H1 (cell line): ENCODE data around the gene OGDHL. TPM values are rescaled to one million over a fixed set of nuclear protein-coding genes. Genes with fewer than 3 reads are reported as not detected.

ENCODE experiments used
- CTCF ChIA-PET: fragments of 300-600 bp; sonication (Branson Sonifier 250); formaldehyde crosslinking; loops from one replicate; lab custom pipeline; 2021; ENCODE audit not compliant: partially characterized antibody; lab: Charles Lee
- POLR2A ChIA-PET: fragments of 300-600 bp; sonication (Branson Sonifier 250); formaldehyde crosslinking; loops from one replicate; lab custom pipeline; 2021; ENCODE audit warnings: inconsistent platforms; ENCODE audit not compliant: partially characterized antibody; lab: Charles Lee
- DNase-seq, 2 experiments: peaks; one replicate each; pipeline versions ENCODE4 v3.0.0 to v3.0.0-alpha.2; 2010 to 2022; ENCODE audit warnings: low spot score in 2 of 2, low read depth in 1 of 2, mixed read lengths in 1 of 2
- FAIRE-seq: peaks from 2 replicates; lab custom pipeline; 2011; peaks lifted over from hg19 to GRCh38; lab: Jason Lieb, UNC
- H2AFZ ChIP-seq: 2 replicates; pipeline ENCODE4 v1.8.1; 2012; ENCODE audit warnings: low read length, inconsistent platforms
- H2AK5ac ChIP-seq: 2 replicates; pipeline ENCODE4 v1.6.1; 2013; ENCODE audit warnings: low read depth, low read length
- H2BK120ac ChIP-seq: replicated peaks from 2 replicates; pipeline ENCODE3; 2013; ENCODE audit warnings: low read depth, low read length, inconsistent platforms
- H2BK12ac ChIP-seq: 2 replicates; pipeline ENCODE4 v1.6.1; 2013; ENCODE audit warnings: low read depth, low read length
- H2BK15ac ChIP-seq: 2 replicates; pipeline ENCODE4 v1.6.1; 2013; ENCODE audit warnings: low read length
- H2BK20ac ChIP-seq: 2 replicates; pipeline ENCODE4 v1.6.1; 2013; ENCODE audit warnings: low read length
- H2BK5ac ChIP-seq: 2 replicates; pipeline ENCODE4 v1.6.1; 2013; ENCODE audit warnings: low read depth, low read length
- H3K14ac ChIP-seq: 2 replicates; pipeline ENCODE4 v1.6.1; 2013; ENCODE audit warnings: inconsistent platforms; ENCODE audit not compliant: insufficient read length
- H3K18ac ChIP-seq: 2 replicates; pipeline ENCODE4 v1.6.1; 2013; ENCODE audit warnings: low read length; ENCODE audit errors: extremely low read depth
- H3K23ac ChIP-seq: 2 replicates; pipeline ENCODE4 v1.6.1; 2013; ENCODE audit warnings: inconsistent platforms; ENCODE audit not compliant: insufficient read length
- H3K23me2 ChIP-seq: 2 replicates; pipeline ENCODE4 v1.6.1; 2013; ENCODE audit warnings: low read depth, low read length
- H3K27ac ChIP-seq: 2 replicates; pipeline ENCODE4 v1.6.1; 2011; ENCODE audit warnings: low read depth, low read length, inconsistent platforms
- H3K27me3 ChIP-seq, 4 experiments: replicated peaks in 1 of 4; 1 replicate in 1 of 4; 2 replicates in 3 of 4; pipeline versions ENCODE4 v1.6.1 to v1.8.1; 2011 to 2013; ENCODE audit warnings: low read length in 3 of 4, mild to moderate bottlenecking in 3 of 4, inconsistent platforms in 2 of 4, mixed read lengths in 2 of 4, moderate library complexity in 1 of 4; ENCODE audit not compliant: control insufficient read depth in 3 of 4, insufficient read depth in 3 of 4; ENCODE audit errors: extremely low read depth in 1 of 4
- H3K36me3 ChIP-seq, 4 experiments: 2 replicates each; pipeline versions ENCODE4 v1.6.1 to v1.8.1; 2011 to 2013; ENCODE audit warnings: mild to moderate bottlenecking in 4 of 4, low read length in 3 of 4, moderate library complexity in 2 of 4, control low read depth in 1 of 4, inconsistent platforms in 1 of 4; ENCODE audit not compliant: insufficient read depth in 4 of 4, control insufficient read depth in 2 of 4
- H3K4ac ChIP-seq: replicated peaks from 2 replicates; pipeline ENCODE3; 2013; ENCODE audit warnings: low read length, low read depth, mixed read lengths, inconsistent platforms; ENCODE audit not compliant: insufficient read length
- H3K4me1 ChIP-seq, 4 experiments: replicated peaks in 1 of 4; 1 replicate in 1 of 4; 2 replicates in 3 of 4; pipeline versions ENCODE4 v1.6.1 to v1.8.1; 2011 to 2013; ENCODE audit warnings: low read length in 3 of 4, inconsistent platforms in 2 of 4, mixed read lengths in 1 of 4; ENCODE audit not compliant: insufficient read depth in 4 of 4, control insufficient read depth in 3 of 4
- H3K4me2 ChIP-seq, 2 experiments: 2 replicates each; pipeline versions ENCODE4 v1.6.1 to v1.8.1; 2011 to 2013; ENCODE audit warnings: low read depth in 2 of 2, low read length in 2 of 2, control low read depth in 1 of 2, inconsistent platforms in 1 of 2, mild to moderate bottlenecking in 1 of 2; ENCODE audit not compliant: insufficient read depth in 1 of 2
- H3K4me3 ChIP-seq, 4 experiments: fragments of 200-600, 300-600 bp in 1 of 4; sonication (generic), shearing (Covaris generic), sonication (Bioruptor Twin) in 1 of 4; 2 replicates each; pipeline versions ENCODE4 v1.5.1 to v1.8.1; 2011 to 2016; ENCODE audit warnings: low read length in 4 of 4, low read depth in 3 of 4, control low read depth in 2 of 4, inconsistent platforms in 2 of 4, mild to moderate bottlenecking in 2 of 4, mixed read lengths in 1 of 4, moderate library complexity in 1 of 4; ENCODE audit not compliant: insufficient read depth in 2 of 4; ENCODE audit errors: extremely low read depth in 1 of 4
- H3K56ac ChIP-seq: replicated peaks from 2 replicates; pipeline ENCODE3; 2013; ENCODE audit warnings: low read depth, mild to moderate bottlenecking, mixed read lengths, low read length, inconsistent platforms; ENCODE audit not compliant: insufficient read length
- H3K79me1 ChIP-seq: 2 replicates; pipeline ENCODE4 v1.6.1; 2013; ENCODE audit warnings: low read depth, low read length, control low read depth
- H3K79me2 ChIP-seq, 2 experiments: 2 replicates each; pipeline versions ENCODE4 v1.6.1 to v1.8.1; 2012 to 2013; ENCODE audit warnings: low read length in 2 of 2, mild to moderate bottlenecking in 2 of 2, inconsistent platforms in 1 of 2; ENCODE audit not compliant: insufficient read depth in 2 of 2, control insufficient read depth in 1 of 2
- H3K9ac ChIP-seq, 4 experiments: replicated peaks in 1 of 4; 1 replicate in 1 of 4; 2 replicates in 3 of 4; pipeline versions ENCODE4 v1.6.1 to v1.8.1; 2011 to 2013; ENCODE audit warnings: low read depth in 3 of 4, low read length in 3 of 4, control low read depth in 2 of 4, mild to moderate bottlenecking in 2 of 4, moderate library complexity in 2 of 4, inconsistent platforms in 1 of 4; ENCODE audit errors: extremely low read depth in 1 of 4
- H3K9me3 ChIP-seq, 2 experiments: 2 replicates each; pipeline versions ENCODE4 v1.6.1 to v1.8.1; 2012 to 2013; ENCODE audit warnings: mild to moderate bottlenecking in 2 of 2, moderate library complexity in 2 of 2, control low read depth in 1 of 2, inconsistent platforms in 1 of 2, low read depth in 1 of 2, low read length in 1 of 2, mixed read lengths in 1 of 2; ENCODE audit not compliant: insufficient read depth in 2 of 2
- H4K20me1 ChIP-seq, 2 experiments: replicated peaks in 1 of 2; 2 replicates each; pipeline versions ENCODE3 to v1.8.1; 2011 to 2013; ENCODE audit warnings: inconsistent platforms in 2 of 2, low read length in 2 of 2, mild to moderate bottlenecking in 1 of 2; ENCODE audit not compliant: insufficient read depth in 2 of 2, control insufficient read depth in 1 of 2
- H4K5ac ChIP-seq: 2 replicates; pipeline ENCODE4 v1.6.1; 2013; ENCODE audit warnings: low read length, low read depth, mixed read lengths, inconsistent platforms; ENCODE audit not compliant: insufficient read length
- H4K8ac ChIP-seq: 2 replicates; pipeline ENCODE4 v1.8.0; 2013; ENCODE audit warnings: mild to moderate bottlenecking, moderate library complexity, low read length, inconsistent platforms; ENCODE audit not compliant: insufficient read depth; ENCODE audit errors: extremely low read depth
- H4K91ac ChIP-seq: replicated peaks from 2 replicates; pipeline ENCODE3; 2013; ENCODE audit warnings: low read length, mixed read lengths, inconsistent platforms; ENCODE audit not compliant: insufficient read length
- CEBPB ChIP-seq: IDR thresholded peaks from 2 replicates; pipeline ENCODE4 v1.6.1; 2012; ENCODE audit warnings: low read depth, low read length
- CHD1 ChIP-seq: IDR thresholded peaks from 2 replicates; pipeline ENCODE4 v1.6.1; 2012; ENCODE audit warnings: low read depth, low read length, improper control_type of control experiment
- CREB1 ChIP-seq: IDR thresholded peaks from 2 replicates; pipeline ENCODE4 v1.6.1; 2012; ENCODE audit warnings: inconsistent platforms
- E2F6 ChIP-seq: IDR thresholded peaks from 2 replicates; pipeline ENCODE4 v1.6.1; 2012; ENCODE audit warnings: inconsistent platforms
- GTF2F1 ChIP-seq: IDR thresholded peaks from 2 replicates; pipeline ENCODE4 v1.6.1; 2012; ENCODE audit warnings: low read depth, low read length, improper control_type of control experiment, borderline replicate concordance
- JUN ChIP-seq: IDR thresholded peaks from 2 replicates; pipeline ENCODE4 v1.6.1; 2011; ENCODE audit warnings: low read depth, mild to moderate bottlenecking, improper control_type of control experiment, low read length
- JUND ChIP-seq: IDR thresholded peaks from 2 replicates; pipeline ENCODE4 v1.6.1; 2011; ENCODE audit warnings: mild to moderate bottlenecking, improper control_type of control experiment, low read length
- KDM4A ChIP-seq: IDR thresholded peaks from one replicate; pipeline ENCODE4 v1.7.1; 2012; ENCODE audit warnings: low read depth, mild to moderate bottlenecking, moderate library complexity, low read length, inconsistent platforms; ENCODE audit not compliant: severe bottlenecking
- MAFK ChIP-seq: IDR thresholded peaks from 2 replicates; pipeline ENCODE4 v1.6.1; 2012; ENCODE audit warnings: low read depth, mild to moderate bottlenecking, improper control_type of control experiment, low read length
- POLR2AphosphoS5 ChIP-seq: IDR thresholded peaks from 2 replicates; pipeline ENCODE4 v1.6.1; 2011; ENCODE audit warnings: low read depth, low read length
- RXRA ChIP-seq: IDR thresholded peaks from 2 replicates; pipeline ENCODE4 v1.6.1; 2011; ENCODE audit warnings: low read depth, mild to moderate bottlenecking, low read length, moderate library complexity; ENCODE audit not compliant: insufficient read depth
- SIX5 ChIP-seq: IDR thresholded peaks from 2 replicates; pipeline ENCODE4 v1.6.1; 2011; ENCODE audit warnings: mild to moderate bottlenecking, low read depth, low read length
- TCF12 ChIP-seq: IDR thresholded peaks from 2 replicates; pipeline ENCODE4 v1.6.1; 2011; ENCODE audit warnings: low read depth, mild to moderate bottlenecking, low read length
- WGBS, 2 experiments: shearing (Covaris generic) in 1 of 2; methylation state at CpG; one replicate each; pipeline versions ENCODE4 v1.1.6 to v1.1.7; 2013 to 2015; ENCODE audit warnings: low lambda C conversion rate in 2 of 2, mixed read lengths in 2 of 2, inconsistent platforms in 1 of 2, low coverage in 1 of 2, missing lambda C conversion rate in 1 of 2; ENCODE audit not compliant: insufficient replicate concordance in 2 of 2, insufficient coverage in 1 of 2, insufficient read length in 1 of 2; ENCODE audit errors: extremely low coverage in 1 of 2, missing lambda C conversion rate in 1 of 2; 5-methylcytosine and 5-hydroxymethylcytosine counted together
- polyA plus RNA-seq, 7 experiments: library from polyadenylated mRNA; depleted of rRNA in 3 of 7; stranded (reverse) in 5 of 7; unstranded in 2 of 7; fragments of >200 nt in 5 of 7; fragments of 200-250 nt in 2 of 7; gene quantifications; 1 replicate in 5 of 7; 2 replicates in 1 of 7; 4 replicates in 1 of 7; pipeline versions ENCODE4 v1.2.1 to v1.2.3, GENCODE V29; 2011 to 2013; ENCODE audit warnings: missing spikeins in 2 of 7, mixed read lengths in 2 of 7
- total RNA-seq: library from RNA; stranded (reverse); fragmentation: NEBNext Ultra II Directional; extraction: Animal tissue kit (Norgen Biotek cat#: 25700); gene quantifications from 2 replicates; pipeline ENCODE4 v1.2.1, GENCODE V29; 2021
- TF ChIP-seq, protein P1 (sequence below): IDR thresholded peaks from 2 replicates; pipeline ENCODE4 v1.6.1; 2011; ENCODE audit warnings: low read length, improper control_type of control experiment

The OGDHL gene
- total and polyA plus RNA-seq, 2 of the 8 experiments (the other 6 are each of a cell fraction or from before 2014, with no cell fraction given) = 16.1 to 16.6 TPM

GRCh38 chr10:49696311-49696710 is 65.8 kb downstream of the OGDHL start:
- WGBS, 2 experiments = 92% methylated on average over 7 of the region's 7 CpGs; no CpG with 5 or more reads in 1 of the 2 experiments
- no peak overlapping the region for H4K91ac ChIP-seq
- DNase-seq (no peak), FAIRE-seq (no peak)
- H3K23ac ChIP-seq = no peak overlapping the region
- no peaks in the 10 kb centered on the region for H3K36me3 ChIP-seq
- H3K14ac ChIP-seq = no peak overlapping the region
- POLR2A ChIA-PET = no interaction called here
- no peak overlapping the region for H2BK120ac ChIP-seq
- H3K79me2 ChIP-seq = no peaks in the 10 kb centered on the region
- no peak overlapping the region for H2BK15ac ChIP-seq
- H3K56ac ChIP-seq = no peak overlapping the region
- no peaks in the 10 kb centered on the region for H3K23me2 ChIP-seq
- H3K27ac ChIP-seq = no peak overlapping the region
- no peak overlapping the region for H4K5ac ChIP-seq
- peaks cover 0 to under 1% of the 10 kb centered on the region in 2 experiments for H4K20me1 ChIP-seq
- no peak overlapping the region for H2AFZ ChIP-seq
- no peak overlapping the region for H2BK20ac ChIP-seq
- H2BK12ac ChIP-seq = no peak overlapping the region
- H3K4me2 ChIP-seq = no peak overlapping the region
- H2AK5ac ChIP-seq = no peak overlapping the region
- H3K27me3 ChIP-seq = peaks cover 21 to 50% (median 40%) of the 10 kb centered on the region in 4 experiments
- H3K4ac ChIP-seq = no peak overlapping the region
- no peak overlapping the region for H4K8ac ChIP-seq
- no peak overlapping the region for H2BK5ac ChIP-seq
- H3K4me1 ChIP-seq = peaks cover under 1 to 8% (median 6%) of the 10 kb centered on the region in 4 experiments
- no peaks in the 10 kb centered on the region for H3K79me1 ChIP-seq
- H3K9ac ChIP-seq = no peak overlapping the region
- CTCF ChIA-PET = no interaction called here
- peaks cover 3 to 6% of the 10 kb centered on the region in 2 experiments; a peak in 2 of 4 replicates for H3K9me3 ChIP-seq
- H3K4me3 ChIP-seq = no peak overlapping the region
- H3K18ac ChIP-seq = no peak overlapping the region
- TF ChIP-seq TCF12 (no peak), RXRA (no peak), KDM4A (no peak), JUN (no peak), CHD1 (no peak), CREB1 (no peak), SIX5 (no peak), CEBPB (no peak), POLR2AphosphoS5 (no peak), GTF2F1 (no peak), MAFK (no peak), E2F6 (no peak), JUND (no peak)
- TF ChIP-seq, protein P1, sequence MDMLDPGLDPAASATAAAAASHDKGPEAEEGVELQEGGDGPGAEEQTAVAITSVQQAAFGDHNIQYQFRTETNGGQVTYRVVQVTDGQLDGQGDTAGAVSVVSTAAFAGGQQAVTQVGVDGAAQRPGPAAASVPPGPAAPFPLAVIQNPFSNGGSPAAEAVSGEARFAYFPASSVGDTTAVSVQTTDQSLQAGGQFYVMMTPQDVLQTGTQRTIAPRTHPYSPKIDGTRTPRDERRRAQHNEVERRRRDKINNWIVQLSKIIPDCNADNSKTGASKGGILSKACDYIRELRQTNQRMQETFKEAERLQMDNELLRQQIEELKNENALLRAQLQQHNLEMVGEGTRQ = no peak
